HAP-1 (cell line): ENCODE results near the gene SLC35F4.

ENCODE experiments used
- DNase-seq, 2 experiments: peaks; one replicate each; pipeline ENCODE4 v3.0.0-alpha.2; 2016 to 2020; ENCODE audit warnings: low spot score in 2 of 2
- H3K27me3 ChIP-seq: fragments of 250-450 bp; sonication (Bioruptor Pico); 2 replicates; pipeline ENCODE4 v1.5.1; 2020; ENCODE audit warnings: low read depth, mild to moderate bottlenecking, moderate library complexity
- H3K36me3 ChIP-seq: fragments of 250-450 bp; sonication (Bioruptor Pico); replicated peaks from 2 replicates; pipeline ENCODE4 v1.5.1; 2020; ENCODE audit warnings: mild to moderate bottlenecking
- H3K4me1 ChIP-seq: fragments of 250-450 bp; sonication (Bioruptor Pico); 2 replicates; pipeline ENCODE4 v1.5.1; 2020; ENCODE audit warnings: mild to moderate bottlenecking
- H3K4me3 ChIP-seq: fragments of 250-450 bp; sonication (Bioruptor Pico); 2 replicates; pipeline ENCODE4 v1.5.1; 2020; ENCODE audit warnings: mild to moderate bottlenecking, moderate library complexity
- H3K9me3 ChIP-seq: fragments of 250-450 bp; sonication (Bioruptor Pico); 2 replicates; pipeline ENCODE4 v1.5.1; 2020; ENCODE audit warnings: mild to moderate bottlenecking, moderate library complexity
- in situ Hi-C: fragments of 300-500 bp; cut with MboI; formaldehyde crosslinking; loops from 3 replicates; pipeline ENCODE4 v1.14.3; 2020; ENCODE audit warnings: low sequenced_read_pairs, inconsistent platforms, mixed read lengths

The SLC35F4 gene

GRCh38 chr14:57526942-57527341, 338.9 kb downstream of the SLC35F4 start:
- H3K9me3 ChIP-seq = no peaks in the 10 kb centered on the region
- no peaks in the 10 kb centered on the region for H3K4me1 ChIP-seq
- H3K36me3 ChIP-seq = no peaks in the 10 kb centered on the region
- in situ Hi-C loops = no loop called here
- H3K4me3 ChIP-seq = no peak overlapping the region
- H3K27me3 ChIP-seq = no peaks in the 10 kb centered on the region; the same call in 1 of the 2 replicates
- peak in 1 of 2 experiments; percentile 54 for DNase-seq

- H3K4me3 ChIP-seq = no peak overlapping the region
- no peak for DNase-seq
- in situ Hi-C loops = no loop called here
- no peaks in the 10 kb centered on the region for H3K9me3 ChIP-seq
- no peaks in the 10 kb centered on the region for H3K27me3 ChIP-seq
- no peaks in the 10 kb centered on the region for H3K36me3 ChIP-seq
- no peaks in the 10 kb centered on the region for H3K4me1 ChIP-seq
Measured at GRCh38 chr14:57519043-57519442, 346.8 kb downstream of the SLC35F4 start.
